SU-DHL-6 (cell line): ENCODE results near the gene C1QTNF1.

ENCODE experiments used
- H2AFZ ChIP-seq: fragments of 200-600 bp; sonication (generic); 2 replicates; pipeline ENCODE4 v1.6.1; 2014; ENCODE audit warnings: low read depth, mild to moderate bottlenecking, moderate library complexity, mixed read lengths, antibody characterized with exemption, low read length; ENCODE audit not compliant: severe bottlenecking
- H3F3A ChIP-seq: fragments of 200-600 bp; shearing (Covaris generic); 2 replicates; pipeline ENCODE4 v1.6.0; 2016; ENCODE audit warnings: antibody characterized with exemption, mild to moderate bottlenecking; ENCODE audit not compliant: insufficient read depth
- H3K27ac ChIP-seq: fragments of 200-600 bp; sonication (generic); 2 replicates; pipeline ENCODE4 v1.5.1; 2016; ENCODE audit warnings: low read depth, mild to moderate bottlenecking, low read length, moderate library complexity, mixed read lengths
- H3K27me3 ChIP-seq: fragments of 200-600 bp; sonication (generic), shearing (Covaris generic); 2 replicates; pipeline ENCODE4 v1.6.0; 2014; ENCODE audit warnings: mild to moderate bottlenecking, low read length
- H3K36me3 ChIP-seq: fragments of 200-600 bp; sonication (generic); 2 replicates; pipeline ENCODE4 v1.6.1; 2014; ENCODE audit warnings: mild to moderate bottlenecking, low read length, mixed read lengths
- H3K4me2 ChIP-seq: fragments of 300-600, 200-600 bp; shearing (Covaris generic), sonication (generic); 2 replicates; pipeline ENCODE4 v1.6.0; 2014; ENCODE audit warnings: low read length, low read depth, mild to moderate bottlenecking; ENCODE audit not compliant: poor library complexity, severe bottlenecking
- H3K4me3 ChIP-seq: fragments of 200-600 bp; sonication (generic); 2 replicates; pipeline ENCODE4 v1.5.1; 2014; ENCODE audit warnings: antibody characterized with exemption, low read length, mild to moderate bottlenecking, mixed read lengths; ENCODE audit not compliant: insufficient read depth, poor library complexity, severe bottlenecking
- H3K79me2 ChIP-seq: fragments of 200-600 bp; sonication (generic); 2 replicates; pipeline ENCODE4 v1.6.1; 2014; ENCODE audit warnings: mild to moderate bottlenecking, low read length, moderate library complexity; ENCODE audit not compliant: insufficient read depth
- H3K9ac ChIP-seq: fragments of 200-600 bp; sonication (generic); 2 replicates; pipeline ENCODE4 v1.7.0; 2014; ENCODE audit warnings: mild to moderate bottlenecking, low read length
- H3K9me2 ChIP-seq: fragments of 200-600 bp; sonication (generic); replicated peaks from 2 replicates; pipeline ENCODE4 v1.6.1; 2014; ENCODE audit warnings: low read length; ENCODE audit not compliant: insufficient read depth
- H3K9me3 ChIP-seq: fragments of 200-600 bp; sonication (generic); 2 replicates; pipeline ENCODE4 v1.6.1; 2014; ENCODE audit warnings: low read length, mixed read lengths; ENCODE audit not compliant: insufficient read depth
- H4K20me1 ChIP-seq: fragments of 200-600 bp; sonication (generic); 2 replicates; pipeline ENCODE4 v1.6.1; 2014; ENCODE audit warnings: low read depth, mild to moderate bottlenecking, antibody characterized with exemption, low read length, moderate library complexity, mixed read lengths
- CTCF ChIP-seq: fragments of 200-600 bp; sonication (generic); IDR thresholded peaks from one replicate; pipeline ENCODE4 v1.5.1; 2017; ENCODE audit warnings: antibody characterized with exemption, mild to moderate bottlenecking, low read length, moderate library complexity; ENCODE audit not compliant: insufficient read depth, poor library complexity, severe bottlenecking
- EZH2phosphoT487 ChIP-seq: fragments of 200-600 bp; sonication (generic), shearing (Covaris generic); conservative IDR thresholded peaks from 2 replicates; pipeline ENCODE4 v1.6.1; 2018; ENCODE audit warnings: mild to moderate bottlenecking, antibody characterized with exemption, low read length, moderate library complexity, mixed read lengths

Gene C1QTNF1

GRCh38 chr17:79050551-79050950 is 26.6 kb downstream of the C1QTNF1 start:
- Histone ChIP-seq H3K27ac (no peak overlapping the region), H3K79me2 (no peaks in the 10 kb centered on the region), H3F3A (no peaks in the 10 kb centered on the region), H3K4me2 (no peak overlapping the region), H3K4me3 (no peak overlapping the region), H3K9me2 (no peaks in the 10 kb centered on the region), H3K27me3 (no peaks in the 10 kb centered on the region; the same call in 1 of the 2 replicates), H3K36me3 (no peaks in the 10 kb centered on the region), H3K9ac (no peak overlapping the region), H3K9me3 (no peaks in the 10 kb centered on the region), H2AFZ (no peak overlapping the region), H4K20me1 (no peaks in the 10 kb centered on the region)
- TF ChIP-seq EZH2phosphoT487, result no peak
- TF ChIP-seq CTCF, result no peak

GRCh38 chr17:79051306-79051705 is 27.3 kb downstream of the C1QTNF1 start:
- Histone ChIP-seq H3F3A (no peaks in the 10 kb centered on the region), H3K27ac (no peak overlapping the region), H2AFZ (no peak overlapping the region), H3K36me3 (no peaks in the 10 kb centered on the region), H3K9ac (no peak overlapping the region), H3K9me3 (no peaks in the 10 kb centered on the region), H3K4me3 (no peak overlapping the region), H3K4me2 (no peak overlapping the region), H3K79me2 (no peaks in the 10 kb centered on the region), H4K20me1 (no peaks in the 10 kb centered on the region), H3K9me2 (no peaks in the 10 kb centered on the region), H3K27me3 (no peaks in the 10 kb centered on the region; the same call in 1 of the 2 replicates)
- no peak for TF ChIP-seq CTCF
- TF ChIP-seq EZH2phosphoT487, result no peak

- Histone ChIP-seq H3K79me2 (no peaks in the 10 kb centered on the region), H3K9me2 (no peaks in the 10 kb centered on the region), H3K36me3 (no peaks in the 10 kb centered on the region), H3K9me3 (no peaks in the 10 kb centered on the region), H3K4me2 (no peak overlapping the region), H3K27ac (no peak overlapping the region), H3K4me3 (no peak overlapping the region), H4K20me1 (no peaks in the 10 kb centered on the region), H3K9ac (no peak overlapping the region), H2AFZ (no peak overlapping the region), H3K27me3 (no peaks in the 10 kb centered on the region; the same call in 1 of the 2 replicates), H3F3A (no peaks in the 10 kb centered on the region)
- no peak for TF ChIP-seq CTCF
These were observed 28.2 kb downstream of the C1QTNF1 start for GRCh38 chr17:79052131-79052530.
